ENCODE results near the gene STK32B. TPM values are rescaled to one million over a fixed set of nuclear protein-coding genes. Genes with fewer than 3 reads are reported as not detected.

STK32B gene
- total RNA-seq, 1 donor: 5.3 TPM

DNA sequence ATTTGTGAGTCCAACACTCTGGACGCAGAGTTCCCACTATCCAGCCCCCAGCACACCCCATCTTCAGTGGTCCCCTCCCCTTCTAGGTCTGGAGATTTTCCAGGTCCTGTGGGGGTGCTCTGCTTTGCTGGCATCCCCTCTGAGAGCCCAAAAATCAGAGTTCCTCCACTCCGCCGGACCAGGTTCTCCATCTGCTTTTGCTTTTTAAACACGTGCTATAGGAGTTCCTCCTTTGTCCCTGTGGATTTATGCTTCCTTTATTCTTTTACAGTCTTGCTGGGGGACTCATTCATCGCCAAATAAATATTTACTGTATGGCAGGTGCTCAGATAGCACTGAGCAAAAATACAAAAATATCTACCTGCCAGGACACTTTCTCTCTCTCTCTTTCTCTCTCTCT, 324.7 kb downstream of the STK32B start:
- TF ChIP-seq, protein P1, sequence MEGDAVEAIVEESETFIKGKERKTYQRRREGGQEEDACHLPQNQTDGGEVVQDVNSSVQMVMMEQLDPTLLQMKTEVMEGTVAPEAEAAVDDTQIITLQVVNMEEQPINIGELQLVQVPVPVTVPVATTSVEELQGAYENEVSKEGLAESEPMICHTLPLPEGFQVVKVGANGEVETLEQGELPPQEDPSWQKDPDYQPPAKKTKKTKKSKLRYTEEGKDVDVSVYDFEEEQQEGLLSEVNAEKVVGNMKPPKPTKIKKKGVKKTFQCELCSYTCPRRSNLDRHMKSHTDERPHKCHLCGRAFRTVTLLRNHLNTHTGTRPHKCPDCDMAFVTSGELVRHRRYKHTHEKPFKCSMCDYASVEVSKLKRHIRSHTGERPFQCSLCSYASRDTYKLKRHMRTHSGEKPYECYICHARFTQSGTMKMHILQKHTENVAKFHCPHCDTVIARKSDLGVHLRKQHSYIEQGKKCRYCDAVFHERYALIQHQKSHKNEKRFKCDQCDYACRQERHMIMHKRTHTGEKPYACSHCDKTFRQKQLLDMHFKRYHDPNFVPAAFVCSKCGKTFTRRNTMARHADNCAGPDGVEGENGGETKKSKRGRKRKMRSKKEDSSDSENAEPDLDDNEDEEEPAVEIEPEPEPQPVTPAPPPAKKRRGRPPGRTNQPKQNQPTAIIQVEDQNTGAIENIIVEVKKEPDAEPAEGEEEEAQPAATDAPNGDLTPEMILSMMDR (IDR thresholded peaks at IDR 0.05; ENCODE audit: insufficient read depth, low read length): no peak
- no peak for DNase-seq (ENCODE audit: low read depth)
- no peak overlapping the region for H3K4me3 ChIP-seq (ENCODE audit: low read depth, low read length)

DNA sequence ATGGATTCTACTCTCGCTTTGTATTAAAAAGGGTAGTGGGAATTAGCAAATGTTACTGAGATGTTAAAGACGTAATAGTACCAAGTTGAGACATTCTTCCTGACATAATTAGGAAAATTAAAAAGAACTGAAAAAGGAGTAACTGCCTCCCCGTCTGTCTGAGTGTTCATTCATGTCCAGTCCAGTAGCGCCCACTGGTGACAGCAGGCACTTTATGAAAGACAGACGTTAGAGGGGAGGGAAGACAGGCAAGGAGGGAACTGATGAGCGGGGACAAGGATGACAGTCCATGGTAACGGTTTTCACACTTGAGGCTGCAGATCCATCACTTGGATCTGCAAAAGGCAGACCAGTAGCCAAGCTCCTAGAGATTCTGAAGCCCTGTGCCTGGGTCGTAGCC, 326.7 kb downstream of the STK32B start:
- no peak for DNase-seq (ENCODE audit: low read depth)
- TF ChIP-seq, protein P1 (IDR thresholded peaks at IDR 0.05; ENCODE audit: insufficient read depth, low read length): no peak
- H3K4me3 ChIP-seq (ENCODE audit: low read depth, low read length): no peak overlapping the region

DNA sequence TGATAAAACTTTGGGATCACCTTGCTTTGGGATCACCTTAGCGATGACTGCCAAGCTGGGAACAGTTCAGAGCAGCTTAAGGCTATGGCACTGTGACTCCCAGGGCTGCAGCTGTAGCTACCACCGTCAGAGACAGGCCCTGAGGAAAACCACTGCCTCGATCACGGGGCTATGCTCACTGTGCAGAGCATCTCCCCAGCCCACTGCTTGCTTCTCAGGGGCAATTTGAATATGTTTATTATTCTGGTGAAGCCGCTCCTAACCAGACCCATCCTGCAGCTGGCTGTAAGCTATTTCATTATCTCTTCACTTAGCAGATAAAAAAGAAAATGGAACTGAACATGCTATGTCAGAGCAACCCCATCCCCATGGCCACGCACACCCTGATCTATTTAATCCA, 328.6 kb downstream of the STK32B start:
- TF ChIP-seq, protein P1 (IDR thresholded peaks at IDR 0.05; ENCODE audit: insufficient read depth, low read length): no peak
- H3K4me3 ChIP-seq (ENCODE audit: low read depth, low read length): no peak overlapping the region
- no peak for DNase-seq (ENCODE audit: low read depth)

DNA sequence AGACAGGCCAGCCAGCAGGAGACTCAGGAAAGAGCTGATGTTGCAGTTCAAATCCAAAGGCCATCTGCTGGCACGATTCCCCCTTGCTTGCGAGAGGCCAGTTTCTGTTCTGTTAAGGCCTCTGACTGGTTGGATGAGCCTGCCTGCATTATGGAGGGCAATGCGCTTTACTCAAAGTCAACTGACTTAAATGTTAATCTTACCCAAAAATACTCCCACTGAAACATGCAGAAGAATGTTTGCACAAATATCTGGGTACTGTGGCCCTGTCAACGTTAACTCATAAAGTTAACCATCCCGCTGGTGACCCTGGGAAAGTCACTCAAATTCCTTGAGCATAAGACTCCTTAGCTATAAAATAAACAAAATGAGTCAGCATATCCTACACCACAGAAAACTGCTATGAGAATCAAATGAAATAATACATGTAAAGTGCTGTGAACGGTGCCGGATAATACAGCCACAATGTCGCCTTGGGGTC, 330.7 kb downstream of the STK32B start:
- H3K4me3 ChIP-seq (ENCODE audit: low read depth, low read length): no peak overlapping the region
- TF ChIP-seq, protein P1 (IDR thresholded peaks at IDR 0.05; ENCODE audit: insufficient read depth, low read length): no peak

DNA sequence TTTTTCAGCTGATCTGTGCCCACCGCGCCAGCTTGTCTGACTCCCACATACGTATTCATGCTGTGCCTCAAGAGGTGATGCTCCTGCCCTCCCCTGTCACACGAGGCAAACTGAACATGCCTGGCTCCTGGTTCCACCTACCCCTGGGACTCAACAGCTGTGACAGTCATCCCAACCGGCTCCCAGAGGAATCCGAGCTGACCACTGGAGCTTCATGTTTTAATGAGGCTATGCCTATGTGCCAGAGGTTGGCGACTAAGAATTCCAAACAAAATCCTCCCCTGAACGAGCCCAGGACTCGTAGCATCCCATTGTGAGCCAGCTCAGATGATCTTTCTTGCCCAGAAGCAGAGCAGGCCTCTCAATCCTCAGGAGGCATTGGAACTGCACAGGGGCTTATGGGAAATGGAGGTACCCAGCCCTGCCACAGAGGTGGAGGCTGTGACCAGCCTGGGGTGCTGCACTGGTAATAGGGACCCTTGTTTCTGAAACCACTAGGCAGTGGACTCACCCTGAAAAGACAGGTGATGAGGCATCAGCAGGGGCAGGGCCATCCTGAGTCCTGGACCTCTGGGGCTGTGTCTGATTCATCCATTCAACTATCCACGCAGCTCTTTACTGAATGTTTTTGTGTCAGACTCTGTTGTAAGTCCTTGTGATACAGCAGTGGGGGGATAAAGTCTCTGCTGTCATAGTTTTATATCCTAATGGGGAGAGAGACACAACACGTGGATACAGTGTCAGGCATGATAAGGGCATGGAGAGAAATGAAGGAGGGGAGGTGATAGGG, 332.1 kb downstream of the STK32B start:
- no peak overlapping the region for H3K4me3 ChIP-seq (ENCODE audit: low read depth, low read length)
- TF ChIP-seq, protein P1 (IDR thresholded peaks at IDR 0.05; ENCODE audit: insufficient read depth, low read length): no peak
- DNase-seq (ENCODE audit: low read depth): no peak

More for the DNA sequence above, 330.7 kb downstream of the STK32B start:
- no peak for DNase-seq (ENCODE audit: low read depth)

DNA sequence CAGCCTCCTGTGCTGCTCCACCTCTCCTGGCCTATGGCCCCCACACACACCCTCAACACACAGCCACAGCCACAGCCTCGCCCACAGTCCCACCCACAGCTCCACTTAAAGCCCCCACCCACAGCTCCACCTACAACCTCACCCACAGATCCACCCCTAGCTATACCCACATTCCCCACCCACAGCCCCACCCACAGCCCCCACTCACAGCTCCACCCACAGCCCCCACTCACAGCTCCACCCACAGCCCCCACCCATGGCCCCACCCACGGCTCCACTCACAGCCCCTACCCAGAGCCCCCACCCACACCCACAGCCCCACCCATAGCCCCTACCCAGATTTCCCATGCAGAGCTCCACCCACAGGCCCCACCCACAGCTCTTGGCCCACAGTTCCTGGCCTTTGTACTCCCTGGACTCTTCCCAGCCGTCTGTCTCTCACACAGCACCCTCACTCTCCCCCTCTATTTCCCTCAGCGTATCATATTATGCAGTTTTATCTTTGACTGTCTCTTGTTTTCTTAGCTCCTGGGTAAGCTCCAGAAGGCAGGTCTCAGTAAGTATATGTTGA, 334.5 kb downstream of the STK32B start:
- no peak for DNase-seq (ENCODE audit: low read depth)
- TF ChIP-seq, protein P1 (IDR thresholded peaks at IDR 0.05; ENCODE audit: insufficient read depth, low read length): no peak

More for the DNA sequence above, 334.5 kb downstream of the STK32B start:
- no peak overlapping the region for H3K4me3 ChIP-seq (ENCODE audit: low read depth, low read length)

All from fibroblast of the aortic adventitia (primary cell).